SK-N-SH (cell line): Measurements from ENCODE around the gene MEI1. TPM values are rescaled to one million over a fixed set of nuclear protein-coding genes. Genes with fewer than 3 reads are reported as not detected.

ENCODE experiments used
- CTCF ChIA-PET: fragments of 300-600, 350-600 bp; formaldehyde crosslinking; extraction: SDS; loops from one replicate; lab custom pipeline; 2021; lab: Yijun Ruan, JAX
- POLR2A ChIA-PET: fragments of 350-600 bp; sonication (Branson Sonifier 250); formaldehyde crosslinking; extraction: SDS; loops from one replicate; lab custom pipeline; 2020; ENCODE audit warnings: antibody characterized with exemption, inconsistent platforms; lab: Yijun Ruan, JAX
- DNase-seq: peaks from one replicate; pipeline ENCODE4 v3.0.0; 2012
- H2AFZ ChIP-seq: fragments of 200-600 bp; sonication (generic); 2 replicates; pipeline ENCODE4 v1.8.1; 2016; ENCODE audit warnings: antibody characterized with exemption, mild to moderate bottlenecking, low read depth
- H3F3A ChIP-seq: fragments of 200-600 bp; sonication (generic); replicated peaks from 2 replicates; pipeline ENCODE3; 2016; ENCODE audit warnings: antibody characterized with exemption, mild to moderate bottlenecking; ENCODE audit not compliant: insufficient read depth
- H3K27ac ChIP-seq, 2 experiments: fragments of 200-500 bp in 1 of 2; fragments of 200-600 bp in 1 of 2; sonication (Bioruptor generic) in 1 of 2; sonication (generic), shearing (Covaris generic) in 1 of 2; 2 replicates each; pipeline versions ENCODE4 v1.5.1 to v1.6.1; 2014 to 2016; ENCODE audit warnings: low read depth in 2 of 2, inconsistent platforms in 1 of 2, low read length in 1 of 2, mild to moderate bottlenecking in 1 of 2, mixed read lengths in 1 of 2
- H3K27me3 ChIP-seq: fragments of 200-600 bp; sonication (generic), shearing (Covaris generic); 2 replicates; pipeline ENCODE4 v1.6.1; 2016; ENCODE audit warnings: mixed run types; ENCODE audit not compliant: insufficient read depth
- H3K36me3 ChIP-seq, 2 experiments: fragments of 200-500 bp in 1 of 2; fragments of 200-600 bp in 1 of 2; sonication (Bioruptor generic) in 1 of 2; sonication (generic) in 1 of 2; replicated peaks in 1 of 2; 2 replicates each; pipeline versions ENCODE3 to v1.5.1; 2014 to 2016; ENCODE audit warnings: low read length in 1 of 2, mild to moderate bottlenecking in 1 of 2; ENCODE audit not compliant: insufficient read depth in 2 of 2, control insufficient read depth in 1 of 2
- H3K4me1 ChIP-seq, 2 experiments: fragments of 200-500 bp in 1 of 2; fragments of 200-600 bp in 1 of 2; sonication (Bioruptor generic) in 1 of 2; sonication (generic), shearing (Covaris generic) in 1 of 2; 2 replicates each; pipeline versions ENCODE4 v1.5.1 to v1.6.1; 2014 to 2016; ENCODE audit warnings: low read depth in 1 of 2, low read length in 1 of 2, mixed run types in 1 of 2; ENCODE audit not compliant: insufficient read depth in 2 of 2, control insufficient read depth in 1 of 2
- H3K4me2 ChIP-seq: fragments of 200-600 bp; sonication (generic), shearing (Covaris generic); 2 replicates; pipeline ENCODE4 v1.6.1; 2017; ENCODE audit warnings: mixed run types
- H3K4me3 ChIP-seq, 2 experiments: fragments of 200-500 bp in 1 of 2; fragments of 200-600 bp in 1 of 2; sonication (Bioruptor generic) in 1 of 2; sonication (generic), shearing (Covaris generic) in 1 of 2; 2 replicates each; pipeline versions ENCODE4 v1.5.1 to v1.8.1; 2014 to 2016; ENCODE audit warnings: low read depth in 2 of 2, inconsistent platforms in 1 of 2, low read length in 1 of 2, mild to moderate bottlenecking in 1 of 2, mixed read lengths in 1 of 2, moderate library complexity in 1 of 2
- H3K79me2 ChIP-seq: fragments of 200-600 bp; sonication (generic); 2 replicates; pipeline ENCODE4 v1.8.1; 2017; ENCODE audit warnings: mild to moderate bottlenecking; ENCODE audit not compliant: insufficient read depth
- H3K9ac ChIP-seq: fragments of 200-600 bp; sonication (generic); 2 replicates; pipeline ENCODE4 v1.6.1; 2017; ENCODE audit warnings: mixed run types
- H3K9me2 ChIP-seq: fragments of 200-600 bp; sonication (generic); 2 replicates; pipeline ENCODE4 v1.6.1; 2017; ENCODE audit warnings: mixed run types
- H3K9me3 ChIP-seq: fragments of 200-600 bp; sonication (generic); 2 replicates; pipeline ENCODE4 v1.6.1; 2017; ENCODE audit warnings: mixed run types, mild to moderate bottlenecking, moderate library complexity
- H4K20me1 ChIP-seq: fragments of 200-600 bp; sonication (generic); 2 replicates; pipeline ENCODE4 v1.6.1; 2017; ENCODE audit warnings: mild to moderate bottlenecking, mixed run types; ENCODE audit not compliant: insufficient read depth
- CHD2 ChIP-seq: fragments of 150-350 bp; IDR thresholded peaks from 2 replicates; pipeline ENCODE4 v1.6.1; 2018; ENCODE audit warnings: low read length; ENCODE audit not compliant: partially characterized antibody
- CTCF ChIP-seq: fragments of 200-600 bp; sonication (generic); IDR thresholded peaks from 2 replicates; pipeline ENCODE4 v1.6.1; 2017; ENCODE audit warnings: antibody characterized with exemption, mild to moderate bottlenecking, moderate library complexity
- ELF1 ChIP-seq: IDR thresholded peaks from 2 replicates; pipeline ENCODE4 v1.4.0; 2012
- EZH2phosphoT487 ChIP-seq: fragments of 200-600 bp; sonication (generic); IDR thresholded peaks from 2 replicates; pipeline ENCODE4 v1.6.1; 2017; ENCODE audit warnings: low read depth, mixed run types, mild to moderate bottlenecking, antibody characterized with exemption, moderate library complexity, borderline replicate concordance
- IRF3 ChIP-seq: fragments of 150-350 bp; IDR thresholded peaks from 2 replicates; pipeline ENCODE4 v1.6.1; 2016; ENCODE audit warnings: mild to moderate bottlenecking, low read depth, low read length
- MEF2A ChIP-seq: IDR thresholded peaks from 2 replicates; pipeline ENCODE4 v1.4.0; 2012; ENCODE audit warnings: low read depth, borderline replicate concordance
- NFIC ChIP-seq: IDR thresholded peaks from 2 replicates; pipeline ENCODE4 v1.4.0; 2012; ENCODE audit warnings: borderline replicate concordance
- NRF1 ChIP-seq: IDR thresholded peaks from 2 replicates; pipeline ENCODE4 v1.6.1; 2012; ENCODE audit warnings: low read depth, mild to moderate bottlenecking, low read length
- POLR2AphosphoS5 ChIP-seq: IDR thresholded peaks from 2 replicates; pipeline ENCODE4 v1.6.1; 2012; ENCODE audit warnings: low read depth, low read length
- RFX5 ChIP-seq: IDR thresholded peaks from 2 replicates; pipeline ENCODE4 v1.6.1; 2012; ENCODE audit warnings: mild to moderate bottlenecking, improper control_type of control experiment, low read length
- RXRA ChIP-seq: IDR thresholded peaks from 2 replicates; pipeline ENCODE4 v1.4.0; 2012; ENCODE audit warnings: low read depth, mild to moderate bottlenecking, borderline replicate concordance
- SIN3A ChIP-seq: IDR thresholded peaks from 2 replicates; pipeline ENCODE4 v1.6.1; 2012; ENCODE audit warnings: low read depth, mild to moderate bottlenecking, low read length, moderate library complexity, borderline replicate concordance
- SMC3 ChIP-seq: IDR thresholded peaks from 2 replicates; pipeline ENCODE4 v1.6.1; 2012; ENCODE audit warnings: low read depth, low read length, improper control_type of control experiment
- TAF1 ChIP-seq: IDR thresholded peaks from 2 replicates; pipeline ENCODE4 v1.6.1; 2012; ENCODE audit warnings: low read depth, mild to moderate bottlenecking, low read length, moderate library complexity, borderline replicate concordance
- TCF12 ChIP-seq: IDR thresholded peaks from 2 replicates; pipeline ENCODE4 v1.4.0; 2012
- TEAD4 ChIP-seq: IDR thresholded peaks from 2 replicates; pipeline ENCODE4 v1.4.0; 2012; ENCODE audit warnings: mild to moderate bottlenecking, borderline replicate concordance; ENCODE audit not compliant: insufficient read depth
- WGBS: methylation state at CpG from one replicate; pipeline ENCODE4 v1.1.6; 2017; ENCODE audit warnings: low lambda C conversion rate; 5-methylcytosine and 5-hydroxymethylcytosine counted together
- polyA plus RNA-seq, 3 experiments: library from polyadenylated mRNA; depleted of rRNA; stranded (reverse); fragments of >200 nt; gene quantifications; 2 replicates each; pipeline ENCODE4 v1.2.3, GENCODE V29; 2012
- TF ChIP-seq, protein P1 (sequence below): IDR thresholded peaks from 2 replicates; pipeline ENCODE4 v1.4.0; 2012; ENCODE audit warnings: low read depth, borderline replicate concordance
- TF ChIP-seq, protein P2 (sequence below): IDR thresholded peaks from 2 replicates; pipeline ENCODE4; 2012
- TF ChIP-seq, protein P3 (sequence below): fragments of 150-350 bp; IDR thresholded peaks from 2 replicates; pipeline ENCODE4 v1.6.1; 2017; ENCODE audit warnings: antibody characterized with exemption, low read length, low read depth, borderline replicate concordance

MEI1 gene
- polyA plus RNA-seq, 1 of the 3 experiments (the other 2 are of a cell fraction), result not detected

DNA sequence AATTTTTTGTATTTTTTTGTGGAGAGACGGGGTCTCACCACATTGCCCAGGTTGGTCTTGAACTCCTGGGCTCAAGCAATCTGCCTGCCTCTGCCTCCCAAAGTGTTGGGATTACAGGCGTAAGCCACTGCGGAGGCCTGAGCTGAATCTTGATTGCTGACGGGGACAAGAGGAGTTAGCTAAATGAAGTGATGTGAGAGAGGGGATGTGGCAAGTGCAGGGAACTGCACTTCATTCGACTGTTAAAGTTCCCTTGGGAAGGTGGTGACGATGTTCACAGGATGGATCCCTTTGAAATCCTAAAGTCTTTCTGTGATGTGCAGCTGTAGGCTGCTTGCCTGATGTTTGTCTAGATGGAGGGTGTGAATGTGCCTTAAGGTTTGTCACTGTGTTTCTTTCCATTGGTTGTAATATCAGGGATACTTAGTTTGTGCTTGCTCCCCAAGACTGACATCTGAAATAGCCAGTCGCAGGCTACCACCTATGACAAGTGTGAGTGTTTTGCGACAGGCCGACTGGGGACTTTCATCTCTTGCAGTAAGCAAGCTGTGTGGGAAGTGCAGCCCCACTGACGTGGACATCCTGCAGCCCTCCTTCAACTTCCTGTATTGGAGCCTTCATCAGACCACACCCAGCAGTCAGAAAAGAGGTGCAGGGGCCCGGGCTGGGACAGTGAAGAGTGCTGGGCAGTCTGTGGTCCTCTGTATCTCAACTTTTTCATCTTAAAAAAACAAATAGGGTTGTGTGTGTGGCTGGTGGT lies 81.6 kb downstream of the MEI1 start:
- Histone ChIP-seq H3K9me3 (no peaks in the 10 kb centered on the region), H3K9me2 (no peaks in the 10 kb centered on the region), H4K20me1 (no peaks in the 10 kb centered on the region), H2AFZ (no peak overlapping the region), H3K79me2 (no peaks in the 10 kb centered on the region), H3K27me3 (no peaks in the 10 kb centered on the region), H3K4me3 (no peak overlapping the region), H3K27ac (no peak overlapping the region), H3K4me1 (no peaks in the 10 kb centered on the region), H3F3A (no peaks in the 10 kb centered on the region), H3K4me2 (no peak overlapping the region), H3K36me3 (no peaks in the 10 kb centered on the region), H3K9ac (no peak overlapping the region)
- ChIA-PET CTCF (interaction anchor here (1.4 kb wide), 1 partner anchor 84 kb away, joined by 4 read pairs; no protein-coding TSS in a partner anchor), POLR2A (no interaction called here)
- WGBS, result 60% methylated on average over 5 of the region's 11 CpGs
- no peak for DNase-seq
- no peak for TF ChIP-seq NFIC
- TF ChIP-seq NRF1, result no peak

GRCh38 chr22:41781507-41781906 lies 82.2 kb downstream of the MEI1 start:
- ChIA-PET CTCF (interaction anchor here (1.4 kb wide), 1 partner anchor 84 kb away, joined by 4 read pairs; no protein-coding TSS in a partner anchor), POLR2A (no interaction called here)
- WGBS, result 57% methylated on average over 1 of the region's 1 CpG
- TF ChIP-seq, protein P1, sequence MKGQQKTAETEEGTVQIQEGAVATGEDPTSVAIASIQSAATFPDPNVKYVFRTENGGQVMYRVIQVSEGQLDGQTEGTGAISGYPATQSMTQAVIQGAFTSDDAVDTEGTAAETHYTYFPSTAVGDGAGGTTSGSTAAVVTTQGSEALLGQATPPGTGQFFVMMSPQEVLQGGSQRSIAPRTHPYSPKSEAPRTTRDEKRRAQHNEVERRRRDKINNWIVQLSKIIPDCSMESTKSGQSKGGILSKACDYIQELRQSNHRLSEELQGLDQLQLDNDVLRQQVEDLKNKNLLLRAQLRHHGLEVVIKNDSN, result no peak
- TF ChIP-seq SMC3 (no peak), EZH2phosphoT487 (no peak), CHD2 (no peak), RXRA (no peak), NRF1 (no peak), IRF3 (no peak), MEF2A (no peak), NFIC (no peak), SIN3A (no peak), TCF12 (no peak), RFX5 (no peak), CTCF (no peak), TAF1 (no peak), TEAD4 (no peak), POLR2AphosphoS5 (no peak), ELF1 (no peak)
- TF ChIP-seq, protein P2, sequence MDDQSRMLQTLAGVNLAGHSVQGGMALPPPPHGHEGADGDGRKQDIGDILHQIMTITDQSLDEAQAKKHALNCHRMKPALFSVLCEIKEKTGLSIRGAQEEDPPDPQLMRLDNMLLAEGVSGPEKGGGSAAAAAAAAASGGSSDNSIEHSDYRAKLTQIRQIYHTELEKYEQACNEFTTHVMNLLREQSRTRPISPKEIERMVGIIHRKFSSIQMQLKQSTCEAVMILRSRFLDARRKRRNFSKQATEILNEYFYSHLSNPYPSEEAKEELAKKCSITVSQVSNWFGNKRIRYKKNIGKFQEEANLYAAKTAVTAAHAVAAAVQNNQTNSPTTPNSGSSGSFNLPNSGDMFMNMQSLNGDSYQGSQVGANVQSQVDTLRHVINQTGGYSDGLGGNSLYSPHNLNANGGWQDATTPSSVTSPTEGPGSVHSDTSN, result no peak
- TF ChIP-seq, protein P3, sequence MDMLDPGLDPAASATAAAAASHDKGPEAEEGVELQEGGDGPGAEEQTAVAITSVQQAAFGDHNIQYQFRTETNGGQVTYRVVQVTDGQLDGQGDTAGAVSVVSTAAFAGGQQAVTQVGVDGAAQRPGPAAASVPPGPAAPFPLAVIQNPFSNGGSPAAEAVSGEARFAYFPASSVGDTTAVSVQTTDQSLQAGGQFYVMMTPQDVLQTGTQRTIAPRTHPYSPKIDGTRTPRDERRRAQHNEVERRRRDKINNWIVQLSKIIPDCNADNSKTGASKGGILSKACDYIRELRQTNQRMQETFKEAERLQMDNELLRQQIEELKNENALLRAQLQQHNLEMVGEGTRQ, result no peak
- H3K9me2 ChIP-seq, result no peaks in the 10 kb centered on the region
- H3K4me3 ChIP-seq, result no peak overlapping the region
- no peaks in the 10 kb centered on the region for H3F3A ChIP-seq
- H3K36me3 ChIP-seq, result no peaks in the 10 kb centered on the region
- no peaks in the 10 kb centered on the region for H3K27me3 ChIP-seq
- H3K4me2 ChIP-seq, result no peak overlapping the region
- no peak overlapping the region for H3K27ac ChIP-seq
- DNase-seq, result no peak
- H3K79me2 ChIP-seq, result no peaks in the 10 kb centered on the region
- no peaks in the 10 kb centered on the region for H3K4me1 ChIP-seq
- no peaks in the 10 kb centered on the region for H3K9me3 ChIP-seq
- H4K20me1 ChIP-seq, result no peaks in the 10 kb centered on the region
- no peak overlapping the region for H2AFZ ChIP-seq
- no peak overlapping the region for H3K9ac ChIP-seq
